Activated T-helper 1 cell treated with anti-CD3 and anti-CD28 coated beads, Interleukin-12 subunit alpha, Interleukin-12 subunit beta, Interleukin-2, Interleukin-4 antibody, amounts not matched to agents 30 ng/mL and 10 ng/mL and 1 ng/mL, durations not matched to agents 14 hours and 24 hours and 36 hours (primary cell): ENCODE results near the gene AZIN2. TPM values are rescaled to one million over a fixed set of nuclear protein-coding genes. Genes with fewer than 3 reads are reported as not detected.
A peak's percentile ranks its signal among the peaks of the same experiment; 100 is the strongest.

ENCODE experiments used
- DNase-seq: peaks from one replicate; pipeline ENCODE4 v3.0.0; 2021; ENCODE audit warnings: low spot score
- H3K27ac Mint-ChIP-seq: one replicate; pipeline ENCODE4 v1.8.0; 2021; ENCODE audit warnings: mild to moderate bottlenecking, mixed read lengths
- H3K27me3 Mint-ChIP-seq: one replicate; pipeline ENCODE4 v1.8.0; 2022; ENCODE audit warnings: mild to moderate bottlenecking, moderate library complexity, mixed read lengths; ENCODE audit not compliant: insufficient read depth
- H3K36me3 Mint-ChIP-seq: one replicate; pipeline ENCODE4 v1.8.0; 2021; ENCODE audit warnings: low read depth, mixed read lengths
- H3K4me1 Mint-ChIP-seq: one replicate; pipeline ENCODE4 v1.8.0; 2021; ENCODE audit warnings: low read depth, mixed read lengths
- H3K4me3 Mint-ChIP-seq: one replicate; pipeline ENCODE4 v1.8.0; 2021; ENCODE audit warnings: mild to moderate bottlenecking, moderate library complexity, mixed read lengths
- H3K9me3 Mint-ChIP-seq: one replicate; pipeline ENCODE4 v1.8.0; 2021; ENCODE audit warnings: mixed read lengths
- intact Hi-C: fragments of 100-400 bp; cut with micrococcal nuclease; formaldehyde crosslinking; loops from one replicate; pipeline ENCODE4 v1.15.1; 2024
- total RNA-seq: library from RNA; stranded (reverse); gene quantifications from 2 replicates; pipeline ENCODE4 v1.2.3, GENCODE V29; 2022

The AZIN2 gene
- total RNA-seq, result 1.1 and 1.4 TPM in 2 replicates

DNA sequence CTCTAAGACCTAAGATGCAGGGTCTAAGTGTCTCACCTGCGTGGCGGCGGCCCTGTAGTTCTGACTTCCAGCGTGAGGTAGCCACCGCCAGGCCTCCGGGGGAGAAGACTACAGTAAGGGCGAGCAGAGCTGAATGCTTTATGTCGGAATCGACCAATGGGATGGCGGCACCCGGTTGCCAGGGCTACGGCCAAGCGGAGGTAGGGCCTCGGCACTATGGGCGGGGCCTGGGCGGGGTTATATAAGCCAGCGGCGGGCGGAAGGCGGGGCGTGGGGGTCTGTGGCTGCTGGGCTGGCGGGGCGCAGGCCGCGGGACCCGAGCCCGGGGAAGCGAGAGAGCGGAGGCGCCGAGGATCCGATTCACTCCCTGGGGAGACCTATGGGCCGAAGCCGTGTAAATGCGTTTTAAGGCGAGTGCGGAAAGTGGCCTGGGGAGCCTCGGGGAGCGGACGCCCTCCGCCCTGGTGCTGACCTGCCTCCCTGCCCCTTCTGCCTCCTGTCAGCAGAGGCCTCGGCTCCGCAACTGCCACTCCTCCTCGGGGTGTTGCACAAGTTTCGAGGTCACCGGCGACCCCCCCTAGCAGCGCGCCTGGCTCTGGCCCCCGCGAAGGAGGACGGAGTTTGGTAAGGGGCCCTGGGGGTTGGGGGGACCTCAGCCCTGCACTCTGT lies at the start of gene AZIN2:
TSS of gene AZIN2 (plus strand) at position 269 of the 669 bp plus-strand sequence. CDS start 1,097 bp downstream, outside the sequence.
- DNase-seq, result peak; percentile 93
- H3K36me3 Mint-ChIP-seq, result no peaks in the 10 kb centered on the region
- intact Hi-C loops, result loop anchor here (1.0 to 10.0 kb wide), 11 partner anchors 18 to 366 kb away; partner anchors contain the start of genes AK2, PHC2, RNF19B and S100PBP
- H3K4me1 Mint-ChIP-seq, result peaks cover 17% of the 10 kb centered on the region
- no peak within 1 kb of the TSS for H3K27ac Mint-ChIP-seq
- no peaks in the 10 kb centered on the region for H3K9me3 Mint-ChIP-seq
- H3K4me3 Mint-ChIP-seq, result peak within 1 kb of the TSS; percentile 84
- peaks cover 36% of the 10 kb centered on the region for H3K27me3 Mint-ChIP-seq

- H3K27ac Mint-ChIP-seq, result no peak overlapping the region
These were observed 49.4 kb upstream of the AZIN2 start for GRCh38 chr1:33031506-33031905.

GRCh38 chr1:33032126-33032869 lies 48.7 kb upstream of the AZIN2 start:
- Mint-ChIP-seq H3K27ac (peak overlapping the region; percentile 61), H3K4me1 (peaks cover 75% of the 10 kb centered on the region), H3K27me3 (peaks cover 2% of the 10 kb centered on the region), H3K9me3 (no peaks in the 10 kb centered on the region), H3K4me3 (peak overlapping the region; percentile 11), H3K36me3 (peaks cover 50% of the 10 kb centered on the region)
- intact Hi-C loops, result no loop called here
- DNase-seq, result no peak

More at GRCh38 chr1:33031506-33031905, 49.4 kb upstream of the AZIN2 start:
- H3K36me3 Mint-ChIP-seq, result peaks cover 54% of the 10 kb centered on the region
- H3K9me3 Mint-ChIP-seq, result no peaks in the 10 kb centered on the region
- H3K27me3 Mint-ChIP-seq, result peaks cover 2% of the 10 kb centered on the region
- peaks cover 74% of the 10 kb centered on the region for H3K4me1 Mint-ChIP-seq
- no peak overlapping the region for H3K4me3 Mint-ChIP-seq
- DNase-seq, result no peak
- intact Hi-C loops, result no loop called here

GRCh38 chr1:33036051-33036525 lies 44.9 kb upstream of the AZIN2 start:
- peaks cover 33% of the 10 kb centered on the region for H3K36me3 Mint-ChIP-seq
- peak overlapping the region; percentile 91 for H3K4me3 Mint-ChIP-seq
- intact Hi-C loops, result loop anchor here (1.0 to 5.0 kb wide), 5 partner anchors 45 to 219 kb away; partner anchors contain the start of genes AZIN2, RNF19B, S100PBP and YARS1
- no peaks in the 10 kb centered on the region for H3K9me3 Mint-ChIP-seq
- peak overlapping the region; percentile 90 for H3K27ac Mint-ChIP-seq
- peaks cover 55% of the 10 kb centered on the region for H3K4me1 Mint-ChIP-seq
- no peak for DNase-seq
- H3K27me3 Mint-ChIP-seq, result no peaks in the 10 kb centered on the region

DNA sequence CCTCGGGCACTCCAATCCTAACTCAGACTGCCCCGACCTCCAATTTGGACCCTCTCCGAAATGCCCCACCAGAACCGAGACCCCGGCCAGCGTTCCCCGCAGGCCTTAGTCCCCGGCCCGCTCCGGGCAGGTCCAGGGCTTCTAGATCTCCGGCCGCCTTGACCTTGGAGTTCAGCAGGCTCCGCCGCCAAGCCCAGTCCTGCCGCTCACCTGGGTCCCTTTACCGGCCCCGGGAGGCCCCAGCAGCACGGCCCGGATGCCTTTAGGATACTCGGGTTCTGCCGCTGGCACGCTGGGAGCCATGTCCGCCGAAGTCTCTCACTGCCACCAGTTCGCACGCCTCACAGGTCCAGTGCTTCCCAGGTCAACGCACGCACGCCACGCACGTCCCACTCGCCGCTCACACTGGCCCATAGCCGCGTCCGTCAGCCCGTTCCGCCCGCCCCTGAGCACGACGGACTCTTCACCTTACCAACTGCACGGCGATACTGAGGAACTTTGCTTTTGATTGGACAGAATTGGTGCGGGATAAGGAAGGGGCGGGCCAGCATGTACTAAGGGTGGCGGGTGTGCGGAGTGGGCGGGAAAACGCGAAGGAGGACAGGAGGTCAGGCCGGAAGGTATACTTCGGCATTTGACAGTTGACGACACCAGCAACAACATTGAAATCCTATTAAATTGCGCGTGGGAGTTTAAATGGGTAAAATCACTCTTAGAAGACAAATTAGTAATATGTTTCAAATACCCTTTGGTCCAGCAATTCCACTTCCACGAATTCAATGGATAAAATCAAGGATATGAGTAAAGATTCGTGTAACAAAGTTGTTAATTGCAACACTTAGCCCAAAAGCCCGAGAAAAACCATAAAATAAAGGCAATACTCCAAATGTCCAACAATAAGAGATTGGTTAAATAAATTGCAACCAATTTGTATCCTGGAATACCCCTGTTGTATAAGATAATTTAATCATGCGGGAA lies 44.1 kb upstream of the AZIN2 start, which contains the start of gene AK2:
TSS of gene AK2 (minus strand) at position 358 of the 978 bp plus-strand sequence. CDS start at position 303, 55 bp downstream.
- Mint-ChIP-seq H3K4me3 (peak within 1 kb of the TSS; percentile 91), H3K36me3 (peaks cover 27% of the 10 kb centered on the region), H3K27ac (peak within 1 kb of the TSS; percentile 90), H3K27me3 (no peaks in the 10 kb centered on the region), H3K4me1 (peaks cover 48% of the 10 kb centered on the region), H3K9me3 (no peaks in the 10 kb centered on the region)
- peak; percentile 91 for DNase-seq
- intact Hi-C loops, result loop anchor here (1.0 to 5.0 kb wide), 8 partner anchors 12 to 220 kb away; partner anchors contain the start of genes AZIN2, RNF19B, S100PBP and YARS1

- H3K36me3 Mint-ChIP-seq, result peaks cover 11% of the 10 kb centered on the region
- peaks cover 1% of the 10 kb centered on the region for H3K27me3 Mint-ChIP-seq
- H3K4me3 Mint-ChIP-seq, result no peak overlapping the region
- H3K9me3 Mint-ChIP-seq, result no peaks in the 10 kb centered on the region
- peaks cover 27% of the 10 kb centered on the region for H3K4me1 Mint-ChIP-seq
- intact Hi-C loops, result loop anchor here (5.0 kb wide), 1 partner anchor 57 kb away; no protein-coding TSS in a partner anchor
- DNase-seq, result no peak
- no peak overlapping the region for H3K27ac Mint-ChIP-seq
These were observed 41.1 kb upstream of the AZIN2 start for GRCh38 chr1:33039840-33040239.

DNA sequence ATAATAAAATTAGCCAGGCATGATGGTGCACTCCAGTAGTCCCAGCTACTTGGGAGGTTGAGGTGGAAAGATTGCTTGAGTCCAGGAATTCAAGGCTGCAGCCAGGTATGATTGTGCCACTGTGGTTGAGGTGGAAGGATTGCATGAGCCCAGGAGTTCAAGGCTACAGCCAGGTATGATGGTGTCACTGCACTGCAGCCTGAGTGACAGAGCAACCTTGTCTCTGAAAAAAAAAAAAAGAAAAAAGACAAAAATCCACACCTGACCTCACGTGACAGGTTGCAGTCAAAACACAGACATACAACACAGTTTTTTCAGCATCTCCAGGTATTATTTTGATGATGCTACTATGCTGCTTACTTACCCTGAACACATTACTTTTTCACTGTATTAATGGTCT lies 39.9 kb upstream of the AZIN2 start:
- intact Hi-C loops, result no loop called here
- Mint-ChIP-seq H3K36me3 (peaks cover 5% of the 10 kb centered on the region), H3K27ac (no peak overlapping the region), H3K4me3 (no peak overlapping the region), H3K27me3 (peaks cover 1% of the 10 kb centered on the region), H3K9me3 (no peaks in the 10 kb centered on the region), H3K4me1 (peaks cover 20% of the 10 kb centered on the region)
- DNase-seq, result no peak

- Mint-ChIP-seq H3K4me1 (peaks cover 14% of the 10 kb centered on the region), H3K4me3 (no peak overlapping the region), H3K9me3 (no peaks in the 10 kb centered on the region), H3K27me3 (peaks cover 5% of the 10 kb centered on the region), H3K27ac (no peak overlapping the region), H3K36me3 (peaks cover 1% of the 10 kb centered on the region)
- no peak for DNase-seq
- intact Hi-C loops, result no loop called here
These were observed 38.1 kb upstream of the AZIN2 start for GRCh38 chr1:33042831-33043230.

GRCh38 chr1:33043267-33044092 lies 37.5 kb upstream of the AZIN2 start:
- no peaks in the 10 kb centered on the region for H3K9me3 Mint-ChIP-seq
- peaks cover 1% of the 10 kb centered on the region for H3K36me3 Mint-ChIP-seq
- no peak overlapping the region for H3K4me3 Mint-ChIP-seq
- peaks cover 10% of the 10 kb centered on the region for H3K27me3 Mint-ChIP-seq
- no peak for DNase-seq
- intact Hi-C loops, result no loop called here
- no peak overlapping the region for H3K27ac Mint-ChIP-seq
- peaks cover 16% of the 10 kb centered on the region for H3K4me1 Mint-ChIP-seq

DNA sequence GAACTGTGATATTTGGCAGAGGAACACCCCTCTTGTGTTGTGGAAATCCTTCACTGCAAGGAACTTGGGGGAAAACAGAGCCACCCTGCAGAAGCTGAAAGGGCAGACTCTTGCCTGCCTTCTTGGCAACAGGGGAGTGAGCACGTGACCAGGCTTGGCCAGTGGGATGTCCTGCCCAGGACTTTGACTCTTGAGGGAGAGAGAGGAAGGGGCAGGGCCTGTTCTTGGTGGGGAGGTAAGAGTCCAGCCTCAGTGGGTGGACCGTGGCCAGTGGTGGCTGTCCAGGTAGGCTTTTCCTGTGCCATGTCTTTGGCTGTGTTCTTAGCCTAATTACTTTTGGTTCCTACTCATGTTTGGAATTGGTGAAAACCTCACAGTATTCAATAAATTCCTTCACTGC lies 35.7 kb upstream of the AZIN2 start:
- peaks cover 1% of the 10 kb centered on the region for H3K36me3 Mint-ChIP-seq
- H3K4me3 Mint-ChIP-seq, result no peak overlapping the region
- peaks cover 22% of the 10 kb centered on the region for H3K4me1 Mint-ChIP-seq
- H3K9me3 Mint-ChIP-seq, result no peaks in the 10 kb centered on the region
- no peak overlapping the region for H3K27ac Mint-ChIP-seq
- DNase-seq, result no peak
- peaks cover 10% of the 10 kb centered on the region for H3K27me3 Mint-ChIP-seq
- intact Hi-C loops, result no loop called here

DNA sequence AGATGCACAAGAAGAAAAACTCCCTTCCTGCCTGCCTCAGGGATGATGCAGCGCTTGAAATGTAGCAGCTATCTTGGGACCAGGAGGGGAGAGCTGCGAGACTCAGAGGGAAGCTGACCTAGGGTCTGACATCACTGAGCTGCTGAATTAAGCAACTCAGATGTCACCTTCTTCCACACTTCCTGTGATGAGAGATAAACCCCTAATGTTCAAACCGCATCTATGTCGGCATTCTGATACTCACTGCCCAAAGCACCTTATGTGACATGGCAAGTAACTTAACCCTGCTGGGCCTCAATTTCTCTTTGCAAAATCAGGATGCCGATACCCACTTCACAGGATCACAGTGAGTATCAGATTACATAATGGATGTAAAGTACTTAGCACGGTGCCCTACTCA lies 35.1 kb upstream of the AZIN2 start:
- no peaks in the 10 kb centered on the region for H3K9me3 Mint-ChIP-seq
- no peak for DNase-seq
- H3K36me3 Mint-ChIP-seq, result peaks cover 3% of the 10 kb centered on the region
- H3K4me3 Mint-ChIP-seq, result no peak overlapping the region
- peaks cover 12% of the 10 kb centered on the region for H3K27me3 Mint-ChIP-seq
- H3K4me1 Mint-ChIP-seq, result peaks cover 28% of the 10 kb centered on the region
- peak overlapping the region; percentile 6 for H3K27ac Mint-ChIP-seq
- intact Hi-C loops, result no loop called here
